GM10266 (cell line): ENCODE data around the gene WDR59.

Source experiments
- DNase-seq: peaks from one replicate; pipeline ENCODE4 v3.0.0; 2012; ENCODE audit errors: extremely low spot score
- TF ChIP-seq, protein P1 (sequence below): IDR thresholded peaks from 2 replicates; pipeline ENCODE4 v1.5.1; 2012; ENCODE audit warnings: mild to moderate bottlenecking, low read depth; ENCODE audit not compliant: control insufficient read depth, insufficient read depth; ENCODE audit errors: missing control alignments

The WDR59 gene

DNA sequence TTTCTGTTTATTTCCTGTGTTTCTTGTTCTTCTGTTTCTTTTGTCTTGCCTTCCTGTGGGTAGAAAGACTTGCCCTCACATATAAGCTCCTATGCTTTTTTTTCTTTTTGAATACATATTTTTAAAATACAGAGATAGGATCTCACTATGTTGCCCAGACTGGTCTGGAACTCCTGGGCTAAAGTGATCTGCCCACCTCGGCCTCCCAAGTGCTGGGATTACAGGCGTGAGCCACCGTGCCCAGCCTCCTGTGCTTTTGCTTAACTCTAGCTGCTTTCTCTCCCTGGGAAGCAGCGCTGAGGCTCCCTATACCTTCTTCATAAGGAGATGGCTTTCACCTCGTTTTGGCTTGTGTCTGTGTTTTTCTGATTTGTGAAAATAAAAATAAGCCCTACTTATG lies 116.9 kb downstream of the WDR59 start:
- TF ChIP-seq, protein P1, sequence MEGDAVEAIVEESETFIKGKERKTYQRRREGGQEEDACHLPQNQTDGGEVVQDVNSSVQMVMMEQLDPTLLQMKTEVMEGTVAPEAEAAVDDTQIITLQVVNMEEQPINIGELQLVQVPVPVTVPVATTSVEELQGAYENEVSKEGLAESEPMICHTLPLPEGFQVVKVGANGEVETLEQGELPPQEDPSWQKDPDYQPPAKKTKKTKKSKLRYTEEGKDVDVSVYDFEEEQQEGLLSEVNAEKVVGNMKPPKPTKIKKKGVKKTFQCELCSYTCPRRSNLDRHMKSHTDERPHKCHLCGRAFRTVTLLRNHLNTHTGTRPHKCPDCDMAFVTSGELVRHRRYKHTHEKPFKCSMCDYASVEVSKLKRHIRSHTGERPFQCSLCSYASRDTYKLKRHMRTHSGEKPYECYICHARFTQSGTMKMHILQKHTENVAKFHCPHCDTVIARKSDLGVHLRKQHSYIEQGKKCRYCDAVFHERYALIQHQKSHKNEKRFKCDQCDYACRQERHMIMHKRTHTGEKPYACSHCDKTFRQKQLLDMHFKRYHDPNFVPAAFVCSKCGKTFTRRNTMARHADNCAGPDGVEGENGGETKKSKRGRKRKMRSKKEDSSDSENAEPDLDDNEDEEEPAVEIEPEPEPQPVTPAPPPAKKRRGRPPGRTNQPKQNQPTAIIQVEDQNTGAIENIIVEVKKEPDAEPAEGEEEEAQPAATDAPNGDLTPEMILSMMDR = no peak
- DNase-seq = no peak

DNA sequence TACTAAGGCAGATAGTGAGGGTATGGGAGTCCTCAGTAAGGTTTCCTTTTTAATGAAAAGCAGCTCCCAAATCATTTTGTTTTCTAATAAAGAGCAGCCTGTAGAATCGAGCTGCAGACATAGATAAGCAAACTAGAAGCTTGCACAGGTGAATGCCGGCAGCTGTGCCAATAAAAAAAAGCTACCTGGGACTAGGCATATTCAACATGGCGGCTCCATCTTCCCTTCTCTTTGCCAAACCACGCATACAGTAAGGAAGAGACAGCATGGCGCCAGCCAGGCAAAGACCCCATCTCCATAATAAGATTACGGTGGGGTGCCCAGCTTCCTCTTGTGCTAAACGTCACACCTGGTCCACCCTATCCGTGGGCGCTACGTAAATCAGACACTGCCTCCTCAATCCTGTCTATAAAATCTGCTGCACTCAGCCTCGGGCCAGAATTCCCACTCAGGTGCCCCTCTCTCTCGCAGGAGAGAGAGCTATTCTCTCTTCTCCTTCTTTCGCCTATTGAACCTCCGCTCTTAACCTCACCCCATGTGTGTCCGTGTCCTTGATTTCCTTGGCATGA lies 117.6 kb downstream of the WDR59 start:
- TF ChIP-seq, protein P1 = no peak
- no peak for DNase-seq

DNA sequence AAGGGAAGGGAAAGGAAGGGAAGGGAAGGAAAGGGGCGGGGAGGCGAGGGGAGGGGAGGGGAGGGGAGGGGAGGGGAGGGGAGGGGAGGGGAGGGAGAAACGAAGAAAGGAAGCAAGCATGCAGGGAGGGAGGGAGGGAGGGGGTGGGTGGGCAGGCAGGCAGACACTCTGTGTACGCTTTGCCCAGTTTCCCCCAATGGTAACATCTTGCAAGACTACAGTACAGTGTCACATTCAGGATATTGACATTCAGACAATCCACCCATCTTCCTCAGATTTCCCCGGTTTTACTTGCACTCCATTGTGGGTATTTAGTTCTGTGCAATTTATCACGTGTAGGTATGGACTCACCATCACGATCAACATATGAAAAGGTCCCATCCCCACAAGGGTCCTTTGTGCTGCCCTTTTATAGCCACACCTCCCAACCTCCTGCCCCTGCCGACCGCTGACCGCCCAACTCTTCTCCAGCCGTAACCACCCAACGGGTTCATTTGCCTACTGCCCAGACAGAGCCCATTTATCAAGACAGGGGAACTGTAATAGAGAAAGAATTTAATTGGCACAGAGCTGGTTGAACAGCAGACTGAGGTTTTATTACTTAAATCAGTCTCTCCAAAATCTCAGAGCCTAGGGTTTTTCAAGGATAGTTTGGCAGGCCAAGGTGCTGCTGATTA lies 118.9 kb downstream of the WDR59 start:
- TF ChIP-seq, protein P1 = no peak
- no peak for DNase-seq

DNA sequence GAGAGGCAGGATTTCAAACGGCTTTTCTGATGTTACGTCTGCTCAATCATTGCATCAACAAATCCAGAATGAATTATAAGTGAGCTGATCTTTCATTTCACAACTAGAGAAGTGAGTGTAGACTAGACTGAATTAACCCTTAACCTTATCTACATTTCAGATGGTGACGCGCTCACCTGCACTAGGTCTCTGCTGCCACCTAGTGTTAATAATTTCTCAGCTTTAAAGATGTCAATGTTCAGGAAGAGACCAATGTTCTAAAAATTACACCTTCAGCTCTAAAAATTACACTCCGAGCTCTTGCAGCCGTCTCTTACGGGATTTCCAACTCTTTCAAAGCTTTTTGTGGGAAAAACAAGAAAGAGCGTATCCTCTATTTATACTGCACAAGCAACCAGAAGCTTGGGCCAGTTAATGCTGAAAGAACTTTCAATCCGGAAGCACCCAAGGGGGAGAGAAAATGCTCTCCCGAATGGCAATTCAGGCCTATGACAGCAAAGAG lies 122.1 kb downstream of the WDR59 start:
- TF ChIP-seq, protein P1 = peak; percentile 69
- DNase-seq = peak; percentile 68

DNA sequence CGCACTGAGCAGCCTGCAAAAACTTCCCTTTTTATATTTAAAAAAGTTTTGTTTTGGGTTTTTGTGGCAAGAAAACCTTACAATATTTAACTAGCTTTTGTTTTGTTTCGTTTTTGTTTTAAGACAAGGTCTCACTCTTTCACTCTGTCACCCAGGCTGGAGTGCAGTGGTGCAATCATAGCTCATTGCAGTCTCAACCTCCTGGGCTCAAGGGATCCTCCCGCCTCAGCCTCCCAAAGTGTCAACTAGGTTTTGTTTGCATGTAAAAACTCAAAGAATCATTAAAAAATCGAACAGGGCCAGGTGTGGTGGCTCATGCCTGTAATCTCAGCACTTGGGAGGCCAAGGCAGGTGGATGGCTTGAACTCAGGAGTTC lies 132.4 kb downstream of the WDR59 start:
- TF ChIP-seq, protein P1 = no peak
- DNase-seq = no peak

DNA sequence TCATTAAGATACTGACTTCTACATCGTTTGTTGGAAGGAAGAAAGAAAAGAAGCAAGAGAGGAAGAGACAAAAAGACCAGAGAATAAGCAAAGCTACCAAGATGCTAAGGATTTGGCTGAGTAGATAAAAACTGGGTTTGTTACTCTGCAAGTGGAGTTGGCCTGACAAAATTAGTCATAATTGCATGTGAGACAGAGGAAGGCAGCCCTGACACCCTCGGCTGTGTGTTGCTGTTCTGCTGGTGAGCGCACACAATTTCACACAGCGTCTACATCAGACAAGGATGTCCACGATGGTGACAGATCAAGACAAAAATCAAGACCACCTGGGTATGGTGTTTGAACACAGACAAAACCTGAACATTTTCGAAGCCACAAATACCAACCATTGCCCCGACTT lies 134.9 kb downstream of the WDR59 start:
- DNase-seq = no peak
- TF ChIP-seq, protein P1 = no peak

DNA sequence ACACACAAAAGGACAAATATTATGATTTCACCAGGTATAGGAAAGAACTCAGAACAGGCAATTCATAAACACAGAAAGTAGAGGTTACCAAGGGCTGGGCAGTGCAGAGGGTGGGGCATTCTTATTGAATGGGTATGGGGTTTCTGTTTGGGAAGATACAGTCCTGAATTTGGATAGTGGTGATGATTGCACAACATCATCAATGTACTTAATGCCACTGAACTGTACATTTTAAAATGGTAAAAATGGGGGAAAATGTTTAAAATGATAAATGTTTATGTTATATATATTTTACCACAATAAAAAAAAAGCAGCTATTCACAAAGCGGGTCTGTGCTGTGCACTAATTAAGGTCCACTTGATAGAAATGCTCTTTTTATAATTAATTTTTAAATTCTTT lies 137.7 kb downstream of the WDR59 start:
- TF ChIP-seq, protein P1 = no peak
- no peak for DNase-seq
